Measurements from ENCODE around the gene DDX42.

GRCh38 chr17:63854709-63855108, 80.7 kb downstream of the DDX42 start:
- TF ChIP-seq CTCF (IDR thresholded peaks at IDR 0.05): no peak
- no peak for TF ChIP-seq POLR2A (IDR thresholded peaks at IDR 0.05; ENCODE audit: low read depth)
- no peak for TF ChIP-seq POLR2AphosphoS5 (IDR thresholded peaks at IDR 0.05)

All from esophagus muscularis mucosa (tissue), 3 donors.